IMR-90 (cell line): ENCODE results near the gene ZFX. TPM values are rescaled to one million over a fixed set of nuclear protein-coding genes. Genes with fewer than 3 reads are reported as not detected.

Experiments
- ATAC-seq: fragments of 200-7000 bp; cut with Tn5 transposase; 2 replicates; pipeline ENCODE4 v1.9.1; 2020; ENCODE audit warnings: low read depth, mild to moderate bottlenecking, moderate library complexity
- BruUV-seq: library from RNA; stranded (reverse); fragments of 400-500 nt; replicated peaks from 2 replicates; lab custom pipeline; 2021; lab: Mats Ljungman, UMichigan
- CTCF ChIA-PET: fragments of 300-600 bp; formaldehyde crosslinking; extraction: SDS; loops from one replicate; lab custom pipeline; 2021; ENCODE audit warnings: antibody characterized with exemption; lab: Yijun Ruan, JAX
- POLR2A ChIA-PET: fragments of 300-600 bp; sonication (Branson Sonifier 250); formaldehyde crosslinking; loops from one replicate; lab custom pipeline; 2022; ENCODE audit warnings: antibody characterized with exemption; ENCODE audit not compliant: unreplicated experiment; lab: Charles Lee
- DNase-seq: peaks from one replicate; pipeline ENCODE4 v3.0.0; 2013
- H2AFZ ChIP-seq: replicated peaks from 2 replicates; pipeline ENCODE3; 2013; ENCODE audit warnings: low read length, mild to moderate bottlenecking; ENCODE audit not compliant: poor library complexity
- H2AK5ac ChIP-seq: 2 replicates; pipeline ENCODE4 v1.6.1; 2013; ENCODE audit warnings: low read depth, low read length, inconsistent platforms
- H2AK9ac ChIP-seq: replicated peaks from 2 replicates; pipeline ENCODE3; 2013; ENCODE audit warnings: mild to moderate bottlenecking, low read depth, low read length, moderate library complexity; ENCODE audit not compliant: poor library complexity
- H2BK120ac ChIP-seq: 2 replicates; pipeline ENCODE4 v1.6.1; 2013; ENCODE audit warnings: low read depth, low read length, inconsistent platforms
- H2BK15ac ChIP-seq: 3 replicates; pipeline ENCODE4 v1.6.1; 2013; ENCODE audit warnings: low read depth, low read length, inconsistent platforms
- H2BK20ac ChIP-seq: 2 replicates; pipeline ENCODE4 v1.6.1; 2013; ENCODE audit warnings: low read depth, mild to moderate bottlenecking, inconsistent platforms, low read length, moderate library complexity
- H2BK5ac ChIP-seq: 2 replicates; pipeline ENCODE4 v1.6.1; 2013; ENCODE audit warnings: mild to moderate bottlenecking, low read depth, low read length, inconsistent platforms; ENCODE audit not compliant: poor library complexity, severe bottlenecking
- H3K14ac ChIP-seq: replicated peaks from 2 replicates; pipeline ENCODE4 v1.6.1; 2013; ENCODE audit warnings: low read depth, low read length, inconsistent platforms
- H3K18ac ChIP-seq: 2 replicates; pipeline ENCODE4 v1.6.1; 2013; ENCODE audit warnings: low read depth, low read length, control low read depth
- H3K23ac ChIP-seq: 2 replicates; pipeline ENCODE4 v1.6.1; 2013; ENCODE audit warnings: low read depth, low read length, inconsistent platforms
- H3K27ac ChIP-seq: 2 replicates; pipeline ENCODE4 v1.5.1; 2013; ENCODE audit warnings: mild to moderate bottlenecking, control low read depth, low read length; ENCODE audit not compliant: insufficient read depth
- H3K27me3 ChIP-seq: 2 replicates; pipeline ENCODE4 v1.6.1; 2013; ENCODE audit warnings: low read length; ENCODE audit not compliant: control insufficient read depth, insufficient read depth
- H3K36me3 ChIP-seq: 2 replicates; pipeline ENCODE4 v1.6.1; 2013; ENCODE audit warnings: low read length, mixed read lengths; ENCODE audit not compliant: control insufficient read depth, insufficient read depth
- H3K4ac ChIP-seq: 2 replicates; pipeline ENCODE4 v1.6.1; 2013; ENCODE audit warnings: low read depth, low read length, inconsistent platforms
- H3K4me1 ChIP-seq: 2 replicates; pipeline ENCODE4 v1.6.1; 2013; ENCODE audit warnings: low read length, mixed read lengths; ENCODE audit not compliant: control insufficient read depth, insufficient read depth
- H3K4me2 ChIP-seq: 2 replicates; pipeline ENCODE4 v1.6.1; 2013; ENCODE audit warnings: low read depth, mild to moderate bottlenecking, control low read depth, low read length, moderate library complexity
- H3K4me3 ChIP-seq: 2 replicates; pipeline ENCODE4 v1.5.1; 2013; ENCODE audit warnings: low read depth, mild to moderate bottlenecking, control low read depth, low read length, moderate library complexity; ENCODE audit not compliant: insufficient read depth
- H3K56ac ChIP-seq: 2 replicates; pipeline ENCODE4 v1.6.1; 2013; ENCODE audit warnings: low read length, inconsistent platforms; ENCODE audit not compliant: insufficient read depth; ENCODE audit errors: extremely low read depth
- H3K79me1 ChIP-seq, 2 experiments: 2 replicates each; pipeline ENCODE4 v1.6.1; 2013; ENCODE audit warnings: low read length in 2 of 2, inconsistent platforms in 1 of 2, low read depth in 1 of 2
- H3K9ac ChIP-seq: 2 replicates; pipeline ENCODE4 v1.6.1; 2013; ENCODE audit warnings: low read depth, low read length, control low read depth
- H3K9me1 ChIP-seq: 2 replicates; pipeline ENCODE4 v1.6.1; 2013; ENCODE audit warnings: low read length, inconsistent platforms; ENCODE audit not compliant: insufficient read depth
- H3K9me3 ChIP-seq: 2 replicates; pipeline ENCODE4 v1.6.1; 2013; ENCODE audit warnings: low read length; ENCODE audit not compliant: control insufficient read depth, insufficient read depth
- H4K20me1 ChIP-seq: 2 replicates; pipeline ENCODE4 v1.6.1; 2013; ENCODE audit warnings: low read length, inconsistent platforms; ENCODE audit not compliant: insufficient read depth
- H4K5ac ChIP-seq: 2 replicates; pipeline ENCODE4 v1.6.1; 2013; ENCODE audit warnings: mild to moderate bottlenecking, low read depth, low read length, control low read depth
- H4K8ac ChIP-seq, 2 experiments: 2 replicates each; pipeline ENCODE4 v1.6.1; 2013; ENCODE audit warnings: low read depth in 2 of 2, low read length in 2 of 2, control low read depth in 1 of 2, inconsistent platforms in 1 of 2
- H4K91ac ChIP-seq: 2 replicates; pipeline ENCODE4 v1.6.1; 2013; ENCODE audit warnings: low read depth, low read length, inconsistent platforms; ENCODE audit not compliant: insufficient read depth
- BHLHE40 ChIP-seq: fragments of 150-350 bp; IDR thresholded peaks from 2 replicates; pipeline ENCODE4 v1.6.1; 2016; ENCODE audit warnings: mild to moderate bottlenecking, low read depth, low read length
- CEBPB ChIP-seq: IDR thresholded peaks from 2 replicates; pipeline ENCODE4 v1.6.1; 2012; ENCODE audit warnings: low read depth, low read length, improper control_type of control experiment
- CHD1 ChIP-seq: IDR thresholded peaks from 2 replicates; pipeline ENCODE4 v1.6.1; 2012; ENCODE audit warnings: low read depth, low read length, improper control_type of control experiment
- CTCF ChIP-seq: conservative IDR thresholded peaks from 2 replicates; pipeline ENCODE4 v1.5.1; 2012; ENCODE audit warnings: mild to moderate bottlenecking, low read depth, low read length, improper control_type of control experiment
- ELK1 ChIP-seq: fragments of 150-350 bp; IDR thresholded peaks from 2 replicates; pipeline ENCODE4 v1.6.1; 2016; ENCODE audit warnings: low read depth, mild to moderate bottlenecking, low read length, moderate library complexity, borderline replicate concordance
- FOS ChIP-seq: fragments of 150-350 bp; IDR thresholded peaks from 2 replicates; pipeline ENCODE4 v1.6.1; 2016; ENCODE audit warnings: low read depth, low read length
- MAFK ChIP-seq: IDR thresholded peaks from 2 replicates; pipeline ENCODE4 v1.6.1; 2012; ENCODE audit warnings: low read depth, low read length, improper control_type of control experiment
- MAZ ChIP-seq: IDR thresholded peaks from 2 replicates; pipeline ENCODE4 v1.6.1; 2012; ENCODE audit warnings: low read depth, mild to moderate bottlenecking, low read length, improper control_type of control experiment, moderate library complexity, borderline replicate concordance
- MXI1 ChIP-seq: IDR thresholded peaks from 2 replicates; pipeline ENCODE4 v1.6.1; 2012; ENCODE audit warnings: low read depth, mild to moderate bottlenecking, low read length, moderate library complexity, borderline replicate concordance
- NFE2L2 ChIP-seq: fragments of 150-350 bp; IDR thresholded peaks from 2 replicates; pipeline ENCODE4 v1.6.1; 2016; ENCODE audit warnings: low read depth, mild to moderate bottlenecking, low read length
- POLR2A ChIP-seq: IDR thresholded peaks from 2 replicates; pipeline ENCODE4 v1.6.1; 2012; ENCODE audit warnings: mild to moderate bottlenecking, low read depth, low read length
- RAD21 ChIP-seq: IDR thresholded peaks from 2 replicates; pipeline ENCODE4 v1.6.1; 2012; ENCODE audit warnings: low read length, improper control_type of control experiment
- RCOR1 ChIP-seq: IDR thresholded peaks from 2 replicates; pipeline ENCODE4 v1.6.1; 2012; ENCODE audit warnings: mild to moderate bottlenecking, low read length, improper control_type of control experiment; ENCODE audit not compliant: insufficient replicate concordance
- RFX5 ChIP-seq: IDR thresholded peaks from 2 replicates; pipeline ENCODE4 v1.8.0; 2012; ENCODE audit warnings: low read depth, mild to moderate bottlenecking, low read length, moderate library complexity
- SMC3 ChIP-seq: fragments of 150-350 bp; IDR thresholded peaks from 2 replicates; pipeline ENCODE4 v1.6.1; 2016; ENCODE audit warnings: low read depth, mild to moderate bottlenecking, antibody characterized with exemption, low read length, moderate library complexity
- USF2 ChIP-seq: fragments of 150-350 bp; IDR thresholded peaks from 2 replicates; pipeline ENCODE4 v1.6.1; 2017; ENCODE audit warnings: mild to moderate bottlenecking, antibody characterized with exemption, low read length, low read depth
- WGBS, 2 experiments: methylation state at CpG; one replicate each; pipeline versions ENCODE4 v1.1.5 to v1.1.7; 2013; ENCODE audit warnings: missing lambda C conversion rate in 2 of 2; ENCODE audit not compliant: insufficient read length in 1 of 2; ENCODE audit errors: extremely low coverage in 2 of 2; 5-methylcytosine and 5-hydroxymethylcytosine counted together
- dilution Hi-C: fragments of 300-500 bp; cut with HindIII; formaldehyde crosslinking; loops from one replicate; pipeline ENCODE4 v1.14.3; 2018; ENCODE audit warnings: low sequenced_read_pairs; ENCODE audit not compliant: unreplicated experiment
- in situ Hi-C: fragments of 300-500 bp; cut with MboI; formaldehyde crosslinking; loops from 3 replicates; pipeline ENCODE4 v1.14.3; 2019; ENCODE audit warnings: low sequenced_read_pairs, inconsistent platforms, mixed read lengths
- intact Hi-C: fragments of 100-400 bp; cut with micrococcal nuclease; formaldehyde crosslinking; loops from 2 replicates; pipeline ENCODE4 v1.10.0; 2022
- polyA plus RNA-seq, 3 experiments: library from polyadenylated mRNA; depleted of rRNA; stranded (reverse); fragments of >200 nt; gene quantifications; 2 replicates each; pipeline ENCODE4 v1.2.3, GENCODE V29; 2012; ENCODE audit warnings: low replicate concordance in 1 of 3
- total RNA-seq: library from RNA; depleted of rRNA; stranded (reverse); fragments of >200 nt; gene quantifications from 2 replicates; pipeline ENCODE4 v1.2.3, GENCODE V29; 2012

Gene ZFX
- total and polyA plus RNA-seq, 2 of the 4 experiments (the other 2 are of a cell fraction) = 16.0 to 99.3 TPM

GRCh38 chrX:24148121-24148520, 1.4 kb upstream of the ZFX start:
- Histone ChIP-seq H4K20me1 (peaks cover 27% of the 10 kb centered on the region), H3K27ac (peak overlapping the region; percentile 100; the same call in 1 of the 2 replicates), H4K5ac (peak overlapping the region; percentile 93; the same call in 1 of the 2 replicates), H2AK5ac (no peak overlapping the region), H3K79me1 (peaks cover 0 to 13% of the 10 kb centered on the region in 2 experiments; a peak in 1 of 4 replicates), H2BK120ac (no peak overlapping the region), H3K23ac (peak overlapping the region; percentile 87; the same call in 1 of the 2 replicates), H4K8ac (peak overlapping the region; percentile 77 to 80; a peak in 2 of 4 replicates), H2AFZ (no peak overlapping the region), H3K4me3 (peak overlapping the region; percentile 98; the same call in 1 of the 2 replicates), H3K36me3 (peaks cover under 1% of the 10 kb centered on the region; the same call in 1 of the 2 replicates), H4K91ac (no peak overlapping the region), H3K56ac (no peak overlapping the region), H2AK9ac (no peak overlapping the region), H3K18ac (peak overlapping the region; percentile 95), H3K4ac (no peak overlapping the region; the same call in 1 of the 2 replicates), H2BK20ac (no peak overlapping the region), H3K27me3 (no peaks in the 10 kb centered on the region), H3K9ac (peak overlapping the region; percentile 100), H3K4me2 (peak overlapping the region; percentile 99; the same call in 1 of the 2 replicates), H3K14ac (no peak overlapping the region), H3K9me1 (peaks cover 5% of the 10 kb centered on the region), H3K9me3 (no peaks in the 10 kb centered on the region), H3K4me1 (peaks cover 9% of the 10 kb centered on the region), H2BK15ac (no peak overlapping the region), H2BK5ac (peak overlapping the region; percentile 99)
- intact Hi-C loops = no loop called here
- WGBS, 2 experiments = no CpG with 5 or more reads among the region's 3 CpGs
- DNase-seq (peak; percentile 11), ATAC-seq (no peak)
- CTCF ChIA-PET = no interaction called here
- dilution Hi-C loops = no loop called here
- POLR2A ChIA-PET = no interaction called here
- in situ Hi-C loops = no loop called here
- BruUV-seq = no TSS peak
- TF ChIP-seq RFX5 (no peak), NFE2L2 (no peak), RAD21 (no peak), SMC3 (no peak), CEBPB (no peak), ELK1 (no peak), USF2 (no peak), CHD1 (no peak), POLR2A (no peak), MXI1 (no peak), MAFK (no peak), CTCF (no peak), MAZ (no peak), FOS (no peak), BHLHE40 (no peak), RCOR1 (no peak)
